ENCODE results near the gene NSD1. TPM values are rescaled to one million over a fixed set of nuclear protein-coding genes. Genes with fewer than 3 reads are reported as not detected.

NSD1 gene
- total and polyA plus RNA-seq, 2 experiments from 2014 or later: 26.6 to 28.8 TPM

DNA sequence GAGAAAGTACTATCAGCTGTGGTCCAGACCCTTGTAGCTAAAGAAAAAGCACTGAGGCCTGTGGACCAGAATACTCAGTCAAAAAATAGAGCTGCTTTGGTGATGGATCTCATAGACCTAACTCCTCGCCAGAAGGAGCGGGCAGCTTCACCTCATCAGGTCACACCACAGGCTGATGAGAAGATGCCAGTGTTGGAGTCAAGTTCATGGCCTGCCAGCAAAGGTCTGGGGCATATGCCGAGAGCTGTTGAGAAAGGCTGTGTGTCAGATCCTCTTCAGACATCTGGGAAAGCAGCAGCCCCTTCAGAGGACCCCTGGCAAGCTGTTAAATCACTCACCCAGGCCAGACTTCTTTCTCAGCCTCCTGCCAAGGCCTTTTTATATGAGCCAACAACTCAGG, 161.1 kb downstream of the NSD1 start:
- 92% methylated on average over 3 of the region's 3 CpGs for WGBS (ENCODE audit: low lambda C conversion rate, missing lambda C conversion rate)
- no peaks in the 10 kb centered on the region for H3K9me3 ChIP-seq (ENCODE audit: low read depth)
- peaks cover 4% of the 10 kb centered on the region for H3K79me2 ChIP-seq
- no peaks in the 10 kb centered on the region for H3K9me2 ChIP-seq (replicated peaks; ENCODE audit: insufficient read depth)
- no peaks in the 10 kb centered on the region for H3K36me3 ChIP-seq (replicated peaks; ENCODE audit: insufficient read depth, low read depth)
- no peaks in the 10 kb centered on the region for H4K20me1 ChIP-seq (ENCODE audit: insufficient read depth, poor library complexity, severe bottlenecking)
- H3K4me3 ChIP-seq: no peak overlapping the region
- H2AFZ ChIP-seq: no peak overlapping the region
- H3K4me1 ChIP-seq (ENCODE audit: insufficient read depth): peaks cover 2% of the 10 kb centered on the region
- TF ChIP-seq, protein P1, sequence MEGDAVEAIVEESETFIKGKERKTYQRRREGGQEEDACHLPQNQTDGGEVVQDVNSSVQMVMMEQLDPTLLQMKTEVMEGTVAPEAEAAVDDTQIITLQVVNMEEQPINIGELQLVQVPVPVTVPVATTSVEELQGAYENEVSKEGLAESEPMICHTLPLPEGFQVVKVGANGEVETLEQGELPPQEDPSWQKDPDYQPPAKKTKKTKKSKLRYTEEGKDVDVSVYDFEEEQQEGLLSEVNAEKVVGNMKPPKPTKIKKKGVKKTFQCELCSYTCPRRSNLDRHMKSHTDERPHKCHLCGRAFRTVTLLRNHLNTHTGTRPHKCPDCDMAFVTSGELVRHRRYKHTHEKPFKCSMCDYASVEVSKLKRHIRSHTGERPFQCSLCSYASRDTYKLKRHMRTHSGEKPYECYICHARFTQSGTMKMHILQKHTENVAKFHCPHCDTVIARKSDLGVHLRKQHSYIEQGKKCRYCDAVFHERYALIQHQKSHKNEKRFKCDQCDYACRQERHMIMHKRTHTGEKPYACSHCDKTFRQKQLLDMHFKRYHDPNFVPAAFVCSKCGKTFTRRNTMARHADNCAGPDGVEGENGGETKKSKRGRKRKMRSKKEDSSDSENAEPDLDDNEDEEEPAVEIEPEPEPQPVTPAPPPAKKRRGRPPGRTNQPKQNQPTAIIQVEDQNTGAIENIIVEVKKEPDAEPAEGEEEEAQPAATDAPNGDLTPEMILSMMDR (IDR thresholded peaks at IDR 0.05; ENCODE audit: poor library complexity): no peak
- TF ChIP-seq EZH2phosphoT487 (IDR thresholded peaks at IDR 0.05; ENCODE audit: low read depth, severe bottlenecking, unreplicated experiment) (no peak), EZH2 (IDR thresholded peaks at IDR 0.05; ENCODE audit: borderline replicate concordance) (no peak)
- DNase-seq (ENCODE audit: low spot score): no peak
- no peak overlapping the region for H3K4me2 ChIP-seq
- no peak overlapping the region for H3K27ac ChIP-seq
- H3K27me3 ChIP-seq: no peaks in the 10 kb centered on the region

DNA sequence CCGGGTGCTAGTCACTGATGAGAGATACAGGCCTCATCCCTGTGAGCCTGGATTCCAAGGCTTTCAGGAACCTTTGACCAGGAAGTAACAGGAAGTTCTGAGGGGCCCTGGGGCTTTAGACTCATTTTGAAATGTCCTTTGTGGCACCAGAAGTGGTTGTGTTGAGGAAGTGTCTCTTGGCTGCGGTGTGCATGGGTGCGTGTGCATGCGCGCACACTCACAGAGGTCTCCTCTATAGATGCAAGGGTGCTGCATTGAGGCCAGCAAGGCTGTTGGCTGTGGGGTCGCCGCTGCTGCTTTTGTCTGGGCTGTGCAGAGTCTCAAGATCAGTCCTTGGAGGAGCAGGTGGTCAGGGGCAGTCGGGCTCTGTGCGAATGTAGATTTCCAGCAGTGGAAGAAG, 162.4 kb downstream of the NSD1 start:
- Histone ChIP-seq H3K36me3 (replicated peaks; ENCODE audit: insufficient read depth, low read depth) (no peaks in the 10 kb centered on the region), H3K27me3 (no peaks in the 10 kb centered on the region), H4K20me1 (ENCODE audit: insufficient read depth, poor library complexity, severe bottlenecking) (no peaks in the 10 kb centered on the region), H2AFZ (no peak overlapping the region), H3K4me3 (no peak overlapping the region), H3K4me1 (ENCODE audit: insufficient read depth) (peaks cover 14% of the 10 kb centered on the region), H3K9me2 (replicated peaks; ENCODE audit: insufficient read depth) (no peaks in the 10 kb centered on the region), H3K27ac (no peak overlapping the region), H3K79me2 (peaks cover 6% of the 10 kb centered on the region), H3K9me3 (ENCODE audit: low read depth) (no peaks in the 10 kb centered on the region), H3K4me2 (no peak overlapping the region)
- no peak for DNase-seq (ENCODE audit: low spot score)
- TF ChIP-seq EZH2phosphoT487 (IDR thresholded peaks at IDR 0.05; ENCODE audit: low read depth, severe bottlenecking, unreplicated experiment) (no peak), EZH2 (IDR thresholded peaks at IDR 0.05; ENCODE audit: borderline replicate concordance) (no peak)
- TF ChIP-seq, protein P1 (IDR thresholded peaks at IDR 0.05; ENCODE audit: poor library complexity): no peak
- 96% methylated on average over 9 of the region's 9 CpGs for WGBS (ENCODE audit: low lambda C conversion rate, missing lambda C conversion rate)

DNA sequence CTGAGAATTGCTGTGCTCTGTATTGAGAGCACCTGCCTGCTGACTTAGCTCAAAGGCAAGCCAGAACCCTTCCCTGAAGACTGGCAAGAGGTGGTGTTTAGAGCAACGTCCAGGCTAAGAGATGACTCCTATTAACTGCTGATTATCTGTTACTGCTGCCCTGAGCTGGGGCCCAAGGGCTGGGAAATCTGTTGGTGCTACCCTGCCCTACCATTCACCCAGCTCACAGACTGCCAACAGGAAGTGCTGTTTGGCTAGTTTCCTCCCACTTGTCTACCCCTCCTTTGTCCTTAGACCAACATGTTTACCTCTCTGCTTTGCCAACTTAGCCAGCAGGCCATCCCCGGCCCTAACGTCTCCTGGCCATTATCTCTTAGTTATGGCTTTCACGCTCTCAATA, 163.0 kb downstream of the NSD1 start:
- Histone ChIP-seq H3K4me2 (no peak overlapping the region), H4K20me1 (ENCODE audit: insufficient read depth, poor library complexity, severe bottlenecking) (no peaks in the 10 kb centered on the region), H3K4me3 (no peak overlapping the region), H3K9me3 (ENCODE audit: low read depth) (no peaks in the 10 kb centered on the region), H3K36me3 (replicated peaks; ENCODE audit: insufficient read depth, low read depth) (no peaks in the 10 kb centered on the region), H3K4me1 (ENCODE audit: insufficient read depth) (peaks cover 21% of the 10 kb centered on the region), H3K27me3 (no peaks in the 10 kb centered on the region), H2AFZ (no peak overlapping the region), H3K9me2 (replicated peaks; ENCODE audit: insufficient read depth) (no peaks in the 10 kb centered on the region), H3K79me2 (peaks cover 6% of the 10 kb centered on the region), H3K27ac (no peak overlapping the region)
- TF ChIP-seq, protein P1 (IDR thresholded peaks at IDR 0.05; ENCODE audit: poor library complexity): no peak
- TF ChIP-seq EZH2phosphoT487 (IDR thresholded peaks at IDR 0.05; ENCODE audit: low read depth, severe bottlenecking, unreplicated experiment): no peak
- no peak for TF ChIP-seq EZH2 (IDR thresholded peaks at IDR 0.05; ENCODE audit: borderline replicate concordance)
- DNase-seq (ENCODE audit: low spot score): no peak
- 82% methylated on average over 4 of the region's 4 CpGs for WGBS (ENCODE audit: low lambda C conversion rate, missing lambda C conversion rate)

DNA sequence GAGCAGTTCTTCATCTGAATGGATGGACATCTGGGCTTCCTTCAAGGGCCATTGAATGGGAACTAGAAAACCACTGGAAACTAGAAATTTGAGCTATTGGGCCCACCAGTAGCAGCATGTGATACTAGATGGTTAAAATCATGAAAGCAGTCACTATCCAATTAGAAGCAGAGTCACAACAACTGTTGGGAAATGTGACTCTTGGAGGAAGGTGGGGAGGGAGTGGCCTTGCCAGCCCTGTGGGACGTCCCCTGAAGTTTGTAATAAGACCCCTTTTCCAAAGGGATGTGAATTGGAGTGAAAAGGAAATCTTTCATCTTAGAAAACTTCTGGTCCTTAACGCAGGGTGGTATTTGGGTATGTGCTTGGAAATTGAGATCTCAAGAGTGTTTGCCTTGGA, 164.3 kb downstream of the NSD1 start:
- 77% methylated on average over 2 of the region's 2 CpGs for WGBS (ENCODE audit: low lambda C conversion rate, missing lambda C conversion rate)
- Histone ChIP-seq H3K36me3 (replicated peaks; ENCODE audit: insufficient read depth, low read depth) (no peaks in the 10 kb centered on the region), H3K4me2 (no peak overlapping the region), H2AFZ (no peak overlapping the region), H3K27me3 (no peaks in the 10 kb centered on the region), H3K9me3 (ENCODE audit: low read depth) (no peaks in the 10 kb centered on the region), H3K79me2 (peaks cover 17% of the 10 kb centered on the region), H3K4me3 (no peak overlapping the region), H3K4me1 (ENCODE audit: insufficient read depth) (peaks cover 31% of the 10 kb centered on the region), H4K20me1 (ENCODE audit: insufficient read depth, poor library complexity, severe bottlenecking) (peaks cover 8% of the 10 kb centered on the region), H3K9me2 (replicated peaks; ENCODE audit: insufficient read depth) (no peaks in the 10 kb centered on the region), H3K27ac (no peak overlapping the region)
- DNase-seq (ENCODE audit: low spot score): no peak
- TF ChIP-seq EZH2 (IDR thresholded peaks at IDR 0.05; ENCODE audit: borderline replicate concordance) (no peak), EZH2phosphoT487 (IDR thresholded peaks at IDR 0.05; ENCODE audit: low read depth, severe bottlenecking, unreplicated experiment) (no peak)
- TF ChIP-seq, protein P1 (IDR thresholded peaks at IDR 0.05; ENCODE audit: poor library complexity): no peak
